Measurements from ENCODE around the gene PACRG. TPM values are rescaled to one million over a fixed set of nuclear protein-coding genes. Genes with fewer than 3 reads are reported as not detected.

The PACRG gene
- total and polyA plus RNA-seq, 10 of the 15 experiments (the other 5 are each of a cell fraction or from before 2014, with no cell fraction given), result not detected

DNA sequence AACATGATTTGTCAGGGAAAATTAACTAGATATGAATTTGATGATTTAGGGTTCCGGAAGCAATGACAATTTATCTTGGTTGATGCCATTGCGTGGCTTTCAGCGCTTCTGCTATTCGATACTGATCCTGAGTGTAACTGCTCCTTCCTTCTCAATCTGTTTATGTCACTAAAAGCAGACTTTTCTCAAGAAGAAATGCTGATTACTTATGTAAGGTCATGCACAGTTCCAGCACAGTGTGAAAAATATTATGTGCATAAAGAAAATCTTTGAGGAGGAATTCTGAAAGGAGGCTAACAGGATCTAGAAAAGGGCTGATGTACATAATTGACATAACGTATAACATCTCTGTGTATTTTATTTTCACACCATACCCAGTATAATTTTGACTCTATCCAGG lies 336.6 kb downstream of the PACRG start (continued):
- TF ChIP-seq, protein P1, sequence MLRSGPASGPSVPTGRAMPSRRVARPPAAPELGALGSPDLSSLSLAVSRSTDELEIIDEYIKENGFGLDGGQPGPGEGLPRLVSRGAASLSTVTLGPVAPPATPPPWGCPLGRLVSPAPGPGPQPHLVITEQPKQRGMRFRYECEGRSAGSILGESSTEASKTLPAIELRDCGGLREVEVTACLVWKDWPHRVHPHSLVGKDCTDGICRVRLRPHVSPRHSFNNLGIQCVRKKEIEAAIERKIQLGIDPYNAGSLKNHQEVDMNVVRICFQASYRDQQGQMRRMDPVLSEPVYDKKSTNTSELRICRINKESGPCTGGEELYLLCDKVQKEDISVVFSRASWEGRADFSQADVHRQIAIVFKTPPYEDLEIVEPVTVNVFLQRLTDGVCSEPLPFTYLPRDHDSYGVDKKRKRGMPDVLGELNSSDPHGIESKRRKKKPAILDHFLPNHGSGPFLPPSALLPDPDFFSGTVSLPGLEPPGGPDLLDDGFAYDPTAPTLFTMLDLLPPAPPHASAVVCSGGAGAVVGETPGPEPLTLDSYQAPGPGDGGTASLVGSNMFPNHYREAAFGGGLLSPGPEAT (IDR thresholded peaks at IDR 0.05; ENCODE audit: low read depth), result no peak
- TF ChIP-seq WRNIP1 (IDR thresholded peaks at IDR 0.05; ENCODE audit: borderline replicate concordance, low read depth, low read length) (no peak), TCF3 (IDR thresholded peaks at IDR 0.05; ENCODE audit: borderline replicate concordance, insufficient read depth, low read depth, low read length) (no peak), EP300 (IDR thresholded peaks at IDR 0.05; ENCODE audit: borderline replicate concordance in 1 of 2, control insufficient read depth in 1 of 2, low read depth in 2 of 2, low read length in 2 of 2) (no peak)

DNA sequence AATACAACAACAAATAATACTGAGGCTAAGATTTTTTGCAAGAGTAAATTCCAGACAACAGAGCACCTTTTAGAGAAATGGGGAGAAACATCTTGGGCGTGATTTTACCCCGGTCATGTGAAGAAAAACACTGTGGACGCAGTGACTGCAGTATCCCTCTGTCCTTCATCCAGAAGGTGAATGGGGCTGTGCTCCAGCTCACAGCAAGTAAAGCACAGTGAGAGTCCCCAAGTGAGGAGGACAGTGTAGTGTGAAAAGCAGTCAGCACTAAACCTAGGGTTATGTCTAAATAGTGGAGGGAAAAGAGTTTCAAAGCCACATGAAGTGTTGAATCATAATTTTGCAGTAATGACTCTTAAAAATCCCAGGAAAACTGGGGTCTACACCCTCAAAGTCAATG lies 338.4 kb downstream of the PACRG start:
- ChIA-PET SMC1A (ENCODE audit: uncharacterized antibody, unreplicated experiment) (no interaction called here), CTCF (no interaction called here), POLR2A (no interaction called here), RAD21 (ENCODE audit: unreplicated experiment) (no interaction called here)
- no peaks in the 10 kb centered on the region for H3K27me3 ChIP-seq (replicated peaks in 1 of 2; ENCODE audit: control insufficient read depth in 2 of 2, insufficient read depth in 2 of 2, low read length in 1 of 2)
- H3K27ac ChIP-seq (ENCODE audit: control insufficient read depth, insufficient read depth), result no peak overlapping the region
- H3K4me3 ChIP-seq, result no peak overlapping the region
- BruUV-seq (replicated peaks), result no TSS peak
- H3K9ac ChIP-seq (ENCODE audit: control insufficient read depth, insufficient read depth, low read length), result no peak overlapping the region
- 4% methylated on average over 3 of the region's 3 CpGs for WGBS (ENCODE audit: insufficient coverage, insufficient replicate concordance, low lambda C conversion rate, missing lambda C conversion rate)
- ATAC-seq (no peak), FAIRE-seq (no peak), DNase-seq (ENCODE audit: low read depth, low spot score) (no peak)
- H3K36me3 ChIP-seq (ENCODE audit: control insufficient read depth in 2 of 2, insufficient read depth in 2 of 2, low read length in 1 of 2), result no peaks in the 10 kb centered on the region
- TF ChIP-seq CEBPB (IDR thresholded peaks at IDR 0.05; ENCODE audit: borderline replicate concordance in 1 of 2, low read depth in 2 of 2, low read length in 2 of 2), result no peak
- no peak for TF ChIP-seq HDAC2 (IDR thresholded peaks at IDR 0.05)
- TF ChIP-seq EGR1 (IDR thresholded peaks at IDR 0.05; ENCODE audit: borderline replicate concordance in 1 of 2, low read depth in 2 of 2, low read length in 2 of 2), result no peak
- TF ChIP-seq RFX5 (IDR thresholded peaks at IDR 0.05; ENCODE audit: low read depth, low read length), result no peak
- no peak for TF ChIP-seq ASH2L (IDR thresholded peaks at IDR 0.05; ENCODE audit: borderline replicate concordance, low read depth)
- no peaks in the 10 kb centered on the region for H3K4me1 ChIP-seq (ENCODE audit: control insufficient read depth, insufficient read depth, low read length)
- H3K9me3 ChIP-seq (replicated peaks; ENCODE audit: control insufficient read depth, insufficient read depth, low read length), result no peaks in the 10 kb centered on the region
- in situ Hi-C loops (cut with MboI), result no loop called here
- no peak overlapping the region for H2AFZ ChIP-seq (ENCODE audit: control insufficient read depth, low read depth, low read length)
- H4K20me1 ChIP-seq (ENCODE audit: control insufficient read depth, insufficient read depth), result no peaks in the 10 kb centered on the region
- no peaks in the 10 kb centered on the region for H3K79me2 ChIP-seq (ENCODE audit: control insufficient read depth, insufficient read depth, low read length)
- intact Hi-C loops (cut with micrococcal nuclease; ENCODE audit: unreplicated experiment), result no loop called here
- H3K4me2 ChIP-seq (ENCODE audit: control insufficient read depth, insufficient read depth), result no peak overlapping the region
